Measurements from ENCODE around the gene ARL8A. TPM values are rescaled to one million over a fixed set of nuclear protein-coding genes. Genes with fewer than 3 reads are reported as not detected.

The ARL8A gene
- total RNA-seq, 2 experiments from 2014 or later, result 25.1 to 44.6 TPM

- H3K9me3 ChIP-seq (ENCODE audit: low read length), result no peaks in the 10 kb centered on the region
- DNase-seq (ENCODE audit: low spot score), result peak; percentile 17
- CTCF ChIA-PET (ENCODE audit: unreplicated experiment), result interaction anchor here (0.6 kb wide), 1 partner anchor 1140 kb away, joined by 3 read pairs; no protein-coding TSS in a partner anchor
- POLR2A ChIA-PET, result interaction anchor here (0.8 to 1.9 kb wide), 2 partner anchors 17 to 207 kb away, joined by 3 to 11 read pairs; partner anchors contain the start of gene ARL8A
- H3K4me1 ChIP-seq (ENCODE audit: insufficient read depth, low read length, poor library complexity, severe bottlenecking), result peaks cover 94% of the 10 kb centered on the region
- H3K79me2 ChIP-seq (ENCODE audit: insufficient read depth, low read depth, low read length), result peaks cover 30% of the 10 kb centered on the region; the same call in 1 of the 2 replicates
- no TSS peak for BruUV-seq (replicated peaks)
- no peak overlapping the region; the same call in 1 of the 2 replicates for H2AFZ ChIP-seq (ENCODE audit: low read length)
- no peaks in the 10 kb centered on the region for H3K9me2 ChIP-seq (ENCODE audit: insufficient read depth, low read length)
- intact Hi-C loops (cut with micrococcal nuclease; ENCODE audit: unreplicated experiment), result no loop called here
- H3K4me3 ChIP-seq (ENCODE audit: low read depth, low read length, poor library complexity, severe bottlenecking), result peak overlapping the region; percentile 73
- no peaks in the 10 kb centered on the region for H4K20me1 ChIP-seq (ENCODE audit: insufficient read depth, low read length)
- H3K4me2 ChIP-seq (ENCODE audit: low read length), result peak overlapping the region; percentile 95
- TF ChIP-seq CTCF (conservative IDR thresholded peaks at IDR 0.05; ENCODE audit: low read length), result no peak
- TF ChIP-seq EZH2phosphoT487 (IDR thresholded peaks at IDR 0.05; ENCODE audit: borderline replicate concordance, low read depth, low read length), result no peak
- peaks cover 17% of the 10 kb centered on the region for H3K36me3 ChIP-seq (ENCODE audit: insufficient read depth, low read length)
- H3K27ac ChIP-seq (ENCODE audit: low read depth, low read length, poor library complexity, severe bottlenecking), result peak overlapping the region; percentile 89
Observed at GRCh38 chr1:202161151-202162046, 16.9 kb upstream of the ARL8A start.

- ChIA-PET CTCF (ENCODE audit: unreplicated experiment) (interaction anchor here (0.5 to 0.6 kb wide), 2 partner anchors 1015 to 1140 kb away, joined by 3 read pairs; no protein-coding TSS in a partner anchor), POLR2A (interaction anchor here (0.7 to 1.9 kb wide), 5 partner anchors 14 to 206 kb away, joined by 3 to 11 read pairs (median 4); partner anchors contain the start of gene ARL8A)
- Histone ChIP-seq H3K4me2 (ENCODE audit: low read length) (peak within 1 kb of the TSS; percentile 95), H3K36me3 (ENCODE audit: insufficient read depth, low read length) (peaks cover 25% of the 10 kb centered on the region), H4K20me1 (ENCODE audit: insufficient read depth, low read length) (no peaks in the 10 kb centered on the region), H2AFZ (ENCODE audit: low read length) (peak within 1 kb of the TSS; percentile 24; the same call in 1 of the 2 replicates), H3K9me3 (ENCODE audit: low read length) (no peaks in the 10 kb centered on the region), H3K79me2 (ENCODE audit: insufficient read depth, low read depth, low read length) (peaks cover 30% of the 10 kb centered on the region; the same call in 1 of the 2 replicates), H3K4me1 (ENCODE audit: insufficient read depth, low read length, poor library complexity, severe bottlenecking) (peaks cover 98% of the 10 kb centered on the region), H3K9me2 (ENCODE audit: insufficient read depth, low read length) (no peaks in the 10 kb centered on the region), H3K27ac (ENCODE audit: low read depth, low read length, poor library complexity, severe bottlenecking) (peak within 1 kb of the TSS; percentile 89), H3K4me3 (ENCODE audit: low read depth, low read length, poor library complexity, severe bottlenecking) (peak within 1 kb of the TSS; percentile 73)
- BruUV-seq (replicated peaks), result TSS peak; percentile 72
- TF ChIP-seq CTCF (conservative IDR thresholded peaks at IDR 0.05; ENCODE audit: low read length) (peak; percentile 63), EZH2phosphoT487 (IDR thresholded peaks at IDR 0.05; ENCODE audit: borderline replicate concordance, low read depth, low read length) (no peak)
- intact Hi-C loops (cut with micrococcal nuclease; ENCODE audit: unreplicated experiment), result no loop called here
- peak; percentile 69 for DNase-seq (ENCODE audit: low spot score)
Observed at GRCh38 chr1:202160377-202160940, 15.9 kb upstream of the ARL8A start, which contains the start of gene PTPN7. TSS of gene PTPN7 (minus strand) at chr1:202160602. CDS start at chr1:202159402, 1,200 bp downstream.
